Erythroblast (primary cell): ENCODE data around the gene SUV39H2.

ENCODE experiments used
- GATA1 ChIP-seq: IDR thresholded peaks from 2 replicates; pipeline ENCODE4 v1.6.1; 2011; ENCODE audit warnings: low read depth, mild to moderate bottlenecking, control low read depth, low read length, moderate library complexity
- POLR2A ChIP-seq: IDR thresholded peaks from 2 replicates; pipeline ENCODE4 v1.6.1; 2011; ENCODE audit warnings: mild to moderate bottlenecking, low read length

DNA sequence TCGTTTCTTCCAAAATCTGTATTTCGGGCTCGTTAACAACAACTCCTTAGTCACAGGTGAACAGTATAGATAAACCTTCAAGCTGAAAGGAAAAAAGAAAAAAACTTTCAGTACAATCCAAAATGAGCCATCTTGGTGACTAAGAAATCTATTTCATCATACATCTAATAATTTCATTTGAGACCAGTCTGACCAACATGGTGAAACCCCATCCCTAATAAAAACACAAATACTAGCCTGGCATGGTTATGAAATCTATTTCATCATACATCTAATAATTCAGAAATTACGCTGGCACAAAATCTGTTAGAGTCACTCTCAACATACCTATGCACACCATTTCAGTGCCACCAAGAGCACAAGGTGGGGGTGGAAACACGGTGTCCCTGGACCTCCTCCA, 66.4 kb downstream of the SUV39H2 start:
- TF ChIP-seq POLR2A, result no peak
- TF ChIP-seq GATA1, result no peak
